ENCODE results near the gene CDRT15. TPM values are rescaled to one million over a fixed set of nuclear protein-coding genes. Genes with fewer than 3 reads are reported as not detected.

The CDRT15 gene
- total RNA-seq, 1 experiment from 2014 or later, result not detected

DNA sequence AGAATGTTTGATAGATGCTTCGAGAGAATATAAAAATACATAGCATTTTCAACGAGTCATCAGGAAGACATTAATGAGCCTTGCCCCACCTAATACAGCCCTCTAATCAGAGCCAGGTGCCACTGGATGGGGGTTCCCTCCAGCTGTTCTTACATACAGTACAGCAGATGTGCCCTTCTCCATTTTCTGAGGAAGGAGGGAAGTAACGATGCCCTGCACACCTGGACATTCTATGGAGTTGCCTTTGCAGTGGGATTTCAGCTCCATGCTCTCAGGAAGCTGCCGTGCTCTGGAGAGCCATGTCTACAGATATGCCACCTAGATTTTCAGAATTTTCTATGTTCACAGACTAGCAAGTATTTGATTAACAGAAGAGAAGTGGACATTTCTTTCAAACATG lies 36.3 kb downstream of the CDRT15 start:
- H3K27me3 Mint-ChIP-seq (ENCODE audit: low read depth), result no peaks in the 10 kb centered on the region
- H3K27ac Mint-ChIP-seq, result peak overlapping the region in 1 of 3 experiments; percentile 20; a peak in 1 of 7 replicates
- H3K23me2 ChIP-seq (ENCODE audit: insufficient read length, low read depth, low read length, poor library complexity, severe bottlenecking), result no peaks in the 10 kb centered on the region
- H3K14ac ChIP-seq (ENCODE audit: insufficient read depth, low read length), result no peak overlapping the region
- no CpG with 5 or more reads among the region's 4 CpGs for WGBS (ENCODE audit: extremely low coverage, insufficient read length, low lambda C conversion rate)
- H2AK5ac ChIP-seq (ENCODE audit: insufficient read length, low read length), result no peak overlapping the region
- H3K27me3 ChIP-seq (ENCODE audit: insufficient read depth, low read length), result no peaks in the 10 kb centered on the region
- no peak overlapping the region for H3K9ac ChIP-seq (ENCODE audit: extremely low read depth, insufficient read length, low read length)
- no peak overlapping the region for H2BK120ac ChIP-seq (ENCODE audit: low read depth, low read length, poor library complexity, severe bottlenecking)
- no peak overlapping the region for H3K4me2 ChIP-seq (ENCODE audit: insufficient read depth, insufficient read length, low read length)
- H3K4me1 ChIP-seq (ENCODE audit: insufficient read depth, low read length), result no peaks in the 10 kb centered on the region
- no peaks in the 10 kb centered on the region; a peak in 2 of 7 replicates for H3K36me3 Mint-ChIP-seq (ENCODE audit: insufficient read depth in 1 of 3, low read depth in 3 of 3)
- H3K9me3 Mint-ChIP-seq, result no peaks in the 10 kb centered on the region
- H4K91ac ChIP-seq (ENCODE audit: insufficient read length, low read depth, low read length), result no peak overlapping the region
- no peak overlapping the region for H2BK5ac ChIP-seq (ENCODE audit: insufficient read length, low read length)
- no peak overlapping the region for H4K8ac ChIP-seq (replicated peaks; ENCODE audit: insufficient read length, low read depth, low read length)
- H3T11ph ChIP-seq (ENCODE audit: low read length), result no peak overlapping the region
- no peaks in the 10 kb centered on the region for H3K79me2 ChIP-seq (ENCODE audit: insufficient read depth, low read length)
- H2BK12ac ChIP-seq (ENCODE audit: insufficient read length, low read depth, low read length), result no peak overlapping the region
- DNase-seq, result no peak
- H2BK20ac ChIP-seq (ENCODE audit: low read depth, low read length, poor library complexity, severe bottlenecking), result no peak overlapping the region
- no peak for TF ChIP-seq CTCF (conservative IDR thresholded peaks at IDR 0.05)
- H3K56ac ChIP-seq (ENCODE audit: insufficient read length, low read depth, low read length), result no peak overlapping the region
- no peak overlapping the region for H3K4me3 Mint-ChIP-seq
- H2AFZ ChIP-seq (ENCODE audit: low read length), result no peak overlapping the region
- H3K27ac ChIP-seq (ENCODE audit: insufficient read length, low read depth, low read length), result no peak overlapping the region
- H3K4me1 Mint-ChIP-seq, result peaks cover 7 to 18% of the 10 kb centered on the region in 2 experiments
- no peak overlapping the region for H4K5ac ChIP-seq (ENCODE audit: insufficient read length, low read depth, low read length)
- no peak overlapping the region for H3K18ac ChIP-seq (ENCODE audit: insufficient read length, low read depth, low read length)
- H2BK15ac ChIP-seq (ENCODE audit: low read depth, low read length), result no peak overlapping the region
- H3K9me3 ChIP-seq (ENCODE audit: control insufficient read depth, low read depth, low read length), result no peaks in the 10 kb centered on the region
- H3K23ac ChIP-seq (ENCODE audit: insufficient read length, low read depth, low read length), result no peak overlapping the region
- H3K79me1 ChIP-seq (ENCODE audit: insufficient read depth, low read depth, low read length, poor library complexity, severe bottlenecking), result no peaks in the 10 kb centered on the region
- H4K20me1 ChIP-seq (ENCODE audit: control insufficient read depth, insufficient read depth, insufficient read length), result no peaks in the 10 kb centered on the region
- H3K4ac ChIP-seq (ENCODE audit: low read depth, low read length), result no peak overlapping the region

Data from H9 (cell line).